Stimulated activated CD4-positive, alpha-beta T cell treated with anti-CD3 and anti-CD28 coated beads, Interleukin-15, amount 100 ng/mL, for 48 hours (primary cell): ENCODE results near the gene PFKP.

Experiments
- DNase-seq, 2 donors: peaks; one replicate each; pipeline ENCODE4 v3.0.0-alpha.2; 2020; ENCODE audit warnings: low read depth in 2 of 2

Gene PFKP

DNA sequence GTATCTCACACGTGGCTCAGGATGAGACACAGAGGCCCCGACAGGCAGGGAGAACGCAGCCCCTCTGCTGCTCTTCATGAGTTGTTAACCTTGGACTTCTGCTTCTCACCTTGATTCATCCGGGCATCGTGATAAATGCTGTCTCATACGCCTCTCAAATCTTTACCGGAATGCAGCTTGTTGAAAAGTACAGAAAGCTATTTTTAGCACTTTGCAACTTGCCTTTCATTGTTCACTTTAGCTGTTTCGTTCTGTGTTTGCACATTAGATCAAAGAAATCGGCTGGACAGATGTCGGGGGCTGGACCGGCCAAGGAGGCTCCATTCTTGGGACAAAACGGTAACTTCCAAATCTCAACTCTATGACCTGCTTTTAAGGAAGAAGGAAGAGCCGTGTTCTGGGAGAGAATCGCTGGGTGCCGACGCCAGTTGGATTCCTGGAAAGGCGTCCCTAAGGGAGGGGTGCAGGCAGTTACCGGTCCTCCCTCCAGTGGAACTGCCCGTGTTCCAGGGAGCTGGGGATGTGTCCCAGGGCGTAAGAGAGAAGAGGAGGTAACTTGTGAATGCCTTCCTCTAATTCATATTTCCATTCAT, 49.3 kb downstream of the PFKP start:
- no peak for DNase-seq

GRCh38 chr10:3117486-3117885, 50.1 kb downstream of the PFKP start:
- no peak for DNase-seq

GRCh38 chr10:3118641-3119091, 51.3 kb downstream of the PFKP start:
- no peak for DNase-seq

DNA sequence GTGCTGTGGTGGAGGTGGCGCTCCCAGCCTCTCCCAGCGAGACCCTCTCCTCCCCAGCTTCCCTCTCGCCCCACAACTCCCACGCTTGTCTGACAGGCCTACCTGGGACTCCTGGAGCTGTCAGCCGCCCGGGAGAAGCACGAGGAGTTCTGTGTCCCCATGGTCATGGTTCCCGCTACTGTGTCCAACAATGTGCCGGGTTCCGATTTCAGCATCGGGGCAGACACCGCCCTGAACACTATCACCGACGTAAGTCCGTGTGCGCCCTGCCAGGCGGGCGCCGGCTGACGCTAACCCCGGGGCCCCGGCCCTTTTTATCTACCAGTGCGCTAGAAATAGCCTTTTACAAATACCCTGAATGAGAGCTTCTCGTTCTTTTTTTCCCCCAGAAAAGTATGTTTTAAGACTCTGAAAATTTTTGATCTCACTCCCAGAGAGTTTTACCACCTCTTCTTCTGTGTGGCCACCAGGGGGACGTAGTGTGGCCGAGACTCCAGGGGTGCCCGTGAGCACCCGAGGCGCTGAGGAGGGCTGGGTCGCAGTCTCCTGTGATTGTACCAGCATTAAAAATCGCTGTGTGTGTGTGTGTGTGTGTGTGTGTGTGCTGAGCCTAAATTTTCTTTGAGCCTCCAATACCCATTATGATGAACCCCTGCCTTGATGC, 52.6 kb downstream of the PFKP start:
- DNase-seq = no peak

GRCh38 chr10:3122034-3122433, 54.7 kb downstream of the PFKP start:
- DNase-seq = no peak

GRCh38 chr10:3122486-3123205, 55.3 kb downstream of the PFKP start:
- no peak for DNase-seq

GRCh38 chr10:3123571-3124411, 56.4 kb downstream of the PFKP start:
- no peak for DNase-seq

DNA sequence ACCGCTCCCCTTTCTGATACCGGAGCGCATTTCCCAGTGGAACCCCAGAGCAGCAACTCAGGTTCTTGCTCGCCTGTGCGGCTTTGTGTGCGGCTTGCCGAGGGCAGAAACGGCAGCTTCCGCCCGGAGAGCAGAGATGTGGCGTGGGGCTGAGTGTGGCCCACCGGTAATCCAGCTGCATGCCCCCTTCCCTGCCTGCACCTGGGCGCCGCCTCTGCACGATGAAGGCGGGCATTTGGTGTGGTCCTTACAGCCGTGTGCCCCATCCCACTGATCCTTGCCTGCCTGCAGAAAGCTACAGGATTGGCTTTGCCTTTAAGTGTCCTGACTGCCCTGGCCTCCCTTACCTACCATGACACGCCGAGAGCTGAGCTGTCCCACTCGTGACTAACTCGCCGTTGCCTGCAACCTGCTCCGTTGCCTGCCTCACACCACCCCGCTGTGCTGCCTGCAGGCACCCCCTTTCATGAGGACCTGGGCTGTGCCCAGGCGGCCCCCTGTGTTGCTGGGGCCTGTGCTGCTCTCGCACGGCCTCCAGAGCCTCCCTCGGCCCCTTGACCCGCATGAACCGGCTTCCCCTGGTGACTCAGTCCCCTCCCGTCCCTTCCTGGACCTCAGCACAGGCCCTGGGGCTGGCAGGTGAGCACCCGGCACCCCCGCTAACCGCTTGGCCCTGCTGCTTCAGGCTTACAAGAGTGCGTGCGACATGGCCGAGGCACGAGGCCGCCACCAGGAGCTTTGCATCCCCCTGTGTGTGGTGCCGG, 57.2 kb downstream of the PFKP start:
- no peak for DNase-seq

- no peak for DNase-seq
These were observed 58.3 kb downstream of the PFKP start for GRCh38 chr10:3125527-3126170.

DNA sequence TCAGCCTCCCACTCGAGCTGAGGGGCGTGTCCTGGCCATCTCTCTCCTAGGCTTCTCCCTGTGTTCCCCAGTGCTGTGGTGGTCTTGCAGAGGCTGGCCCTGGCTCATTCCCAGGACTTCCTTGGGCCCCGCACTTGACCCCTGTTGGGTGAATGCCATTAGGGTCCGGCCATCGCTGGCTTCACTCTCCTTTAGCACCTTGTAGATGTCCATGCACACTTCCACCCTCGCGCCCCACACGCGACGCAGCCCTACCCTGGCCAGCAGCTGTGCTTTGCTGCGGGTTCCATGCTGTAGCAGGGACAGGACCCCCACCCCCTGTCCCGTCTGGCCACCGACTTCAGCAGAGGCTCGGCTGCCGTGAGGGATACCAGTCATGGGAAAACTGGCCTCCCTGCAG, 58.9 kb downstream of the PFKP start:
- DNase-seq = no peak

DNA sequence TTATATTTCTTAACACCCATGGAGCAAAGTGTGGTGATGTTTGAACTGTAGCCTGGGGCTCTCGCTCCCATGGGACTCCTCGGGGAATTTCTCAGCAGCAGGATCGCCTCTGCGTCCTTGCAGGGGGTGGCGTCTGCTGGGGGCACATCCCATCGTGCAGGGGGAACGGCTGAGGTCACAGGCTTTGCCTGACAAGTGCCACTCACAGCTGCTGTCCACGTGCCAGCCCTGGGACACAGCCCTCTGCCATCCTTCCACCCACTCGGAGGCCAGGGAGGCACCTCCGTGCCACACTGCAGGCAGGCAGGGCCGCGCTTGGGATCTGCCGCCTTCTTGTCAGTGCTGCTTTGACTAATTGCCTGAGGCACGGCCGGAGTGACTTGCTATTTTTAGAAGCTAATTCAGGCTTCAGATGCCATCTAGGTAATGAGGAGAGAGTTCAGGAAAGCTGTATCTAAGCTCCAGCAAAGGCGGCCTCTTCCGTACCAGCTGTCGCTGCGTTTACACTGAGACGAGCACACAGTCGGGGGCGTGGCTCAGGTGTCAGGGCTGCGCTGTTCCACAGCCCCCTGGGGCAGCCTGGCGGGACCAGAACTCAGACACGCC, 59.5 kb downstream of the PFKP start:
- no peak for DNase-seq

- DNase-seq = no peak
These were observed 60.6 kb downstream of the PFKP start for GRCh38 chr10:3127921-3128320.

- DNase-seq = no peak
These were observed 61.2 kb downstream of the PFKP start for GRCh38 chr10:3128379-3129130.

DNA sequence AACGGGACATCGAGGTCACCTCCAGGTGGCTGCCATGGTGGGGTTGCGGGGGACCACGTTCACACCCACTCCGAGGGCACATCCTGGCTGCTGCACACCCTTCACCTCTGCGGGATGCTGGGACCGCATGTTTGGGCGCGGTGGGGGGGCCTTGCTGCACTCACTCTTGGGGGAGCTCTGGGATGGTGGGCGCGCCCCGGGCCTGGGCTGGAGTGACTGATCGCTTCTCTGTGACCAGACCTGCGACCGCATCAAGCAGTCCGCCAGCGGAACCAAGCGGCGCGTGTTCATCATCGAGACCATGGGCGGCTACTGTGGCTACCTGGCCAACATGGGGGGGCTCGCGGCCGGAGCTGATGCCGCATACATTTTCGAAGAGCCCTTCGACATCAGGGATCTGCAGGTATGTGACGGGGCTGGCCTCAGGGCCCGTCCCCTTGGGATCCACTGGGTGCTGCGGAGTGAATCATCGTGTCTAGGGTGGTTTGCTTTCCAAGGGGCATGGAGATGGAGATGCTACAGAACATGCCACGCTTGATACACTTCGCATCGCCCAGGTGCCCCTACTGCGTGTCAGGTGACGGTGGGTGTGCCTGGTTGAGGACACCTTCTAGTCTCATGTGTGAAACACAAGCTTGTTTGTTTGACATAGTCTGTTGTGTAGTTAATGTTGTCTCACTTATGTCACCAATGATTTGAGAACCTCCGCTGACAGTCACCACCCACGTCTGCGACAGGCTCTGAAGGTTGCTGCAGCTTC, 62.4 kb downstream of the PFKP start:
- DNase-seq = no peak

DNA sequence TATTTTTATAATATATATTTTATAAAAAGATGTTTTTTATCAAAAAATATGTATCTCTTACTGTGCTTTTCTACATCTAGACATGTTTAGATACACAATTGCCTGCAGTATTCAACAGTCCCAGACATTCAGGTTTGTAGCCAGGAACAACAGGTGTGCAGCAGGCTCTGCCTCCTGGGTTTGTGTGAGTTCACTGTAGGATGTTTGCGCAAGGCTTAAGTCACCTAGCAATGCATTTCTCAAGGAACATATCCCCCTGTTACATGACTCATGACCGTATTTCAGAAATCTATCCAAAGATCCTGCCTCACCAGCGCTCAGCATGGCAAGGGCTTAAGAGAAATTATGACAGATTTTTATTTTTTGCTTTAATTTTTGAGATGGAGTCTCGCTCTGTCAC, 63.8 kb downstream of the PFKP start:
- no peak for DNase-seq

DNA sequence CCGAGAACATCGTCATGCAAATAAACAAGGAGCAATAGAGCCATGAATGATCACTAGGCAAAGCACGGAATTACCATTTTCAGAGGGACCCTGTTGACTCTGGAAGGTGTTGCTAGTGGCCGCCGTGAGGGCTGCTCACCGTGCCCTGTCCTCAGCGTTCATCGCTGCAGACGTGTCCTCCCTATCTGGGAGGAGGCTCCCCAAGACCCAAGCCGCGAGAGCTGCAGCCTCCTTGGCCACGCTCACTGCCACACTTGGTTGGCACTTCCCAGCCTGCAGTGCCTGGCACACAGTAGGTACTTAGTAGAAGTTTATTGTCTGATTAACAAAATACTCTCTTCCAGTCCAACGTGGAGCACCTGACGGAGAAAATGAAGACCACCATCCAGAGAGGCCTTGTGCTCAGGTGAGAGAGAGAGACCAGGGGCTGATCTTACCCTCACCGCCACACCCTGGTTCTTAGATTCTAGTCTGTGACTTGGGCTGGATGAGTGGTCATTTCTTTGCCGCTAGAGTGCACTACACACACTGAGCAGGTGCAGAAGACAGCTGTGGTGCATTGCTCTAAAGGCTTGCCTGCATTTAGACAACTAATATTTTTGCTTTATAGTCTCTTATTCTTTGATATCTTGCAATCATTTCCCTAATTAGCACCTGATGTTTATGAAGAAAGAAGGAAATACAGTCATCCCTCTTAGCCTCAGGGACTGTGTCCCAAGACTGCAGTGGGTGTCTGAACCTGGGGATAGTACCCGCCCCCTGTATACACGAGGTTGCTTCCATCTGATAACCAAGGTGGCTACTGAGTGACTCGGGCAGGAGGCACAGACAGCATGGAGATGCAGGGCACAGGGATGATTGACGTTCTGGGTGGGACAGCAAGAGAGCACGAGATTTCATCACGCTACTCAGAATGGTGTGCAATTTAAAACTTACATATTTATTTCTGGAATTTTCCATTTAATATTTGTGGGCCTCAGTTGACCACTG, 65.0 kb downstream of the PFKP start:
- DNase-seq = no peak

- DNase-seq = no peak
These were observed 66.6 kb downstream of the PFKP start for GRCh38 chr10:3133948-3134347.

GRCh38 chr10:3135006-3135405, 67.7 kb downstream of the PFKP start:
- no peak for DNase-seq
